Breast epithelium (tissue), 4 donors: ENCODE data around the gene C1QL1. TPM values are rescaled to one million over a fixed set of nuclear protein-coding genes. Genes with fewer than 3 reads are reported as not detected.
A peak's percentile ranks its signal among the peaks of the same experiment; 100 is the strongest.

Source experiments
- DNase-seq, 2 donors: peaks; one replicate each; pipeline ENCODE4 v3.0.0-alpha.2; 2019; ENCODE audit warnings: low spot score in 2 of 2
- H3K27ac ChIP-seq, 2 donors: fragments of 200-600 bp; sonication (generic) in 1 of 2; one replicate each; pipeline ENCODE4 v1.5.1; 2016 to 2019; ENCODE audit warnings: mild to moderate bottlenecking in 1 of 2
- H3K27me3 ChIP-seq, 2 donors: fragments of 200-600 bp; sonication (generic) in 1 of 2; one replicate each; pipeline versions ENCODE4 v1.5.1 to v1.6.0; 2017 to 2019; ENCODE audit warnings: control low read depth in 1 of 2, mild to moderate bottlenecking in 1 of 2
- H3K36me3 ChIP-seq: fragments of 200-600 bp; one replicate; pipeline ENCODE4 v1.5.1; 2019
- H3K4me1 ChIP-seq, 2 donors: fragments of 200-600 bp; sonication (generic); one replicate each; pipeline ENCODE4 v1.5.1; 2016 to 2019; ENCODE audit warnings: control low read depth in 1 of 2
- H3K4me3 ChIP-seq, 3 donors: fragments of 200-600 bp; sonication (generic); 1 replicate in 2 of 3; 2 replicates in 1 of 3; pipeline ENCODE4 v1.5.1; 2016 to 2019; ENCODE audit warnings: mild to moderate bottlenecking in 3 of 3, moderate library complexity in 2 of 3
- H3K9me3 ChIP-seq, 2 donors: fragments of 200-600 bp; sonication (generic) in 1 of 2; one replicate each; pipeline ENCODE4 v1.5.1; 2016 to 2019; ENCODE audit warnings: control low read depth in 1 of 2
- CTCF ChIP-seq, 3 donors: fragments of 450-650 bp; IDR thresholded peaks; one replicate each; pipeline ENCODE4 v1.5.1; 2016 to 2017; ENCODE audit warnings: antibody characterized with exemption in 3 of 3, mild to moderate bottlenecking in 3 of 3, moderate library complexity in 3 of 3
- POLR2A ChIP-seq: fragments of 450-650 bp; IDR thresholded peaks from one replicate; pipeline ENCODE4 v1.6.1; 2016; ENCODE audit warnings: antibody characterized with exemption, mild to moderate bottlenecking, moderate library complexity
- POLR2AphosphoS5 ChIP-seq, 3 donors: sonication (generic); formaldehyde crosslinking; IDR thresholded peaks; one replicate each; pipeline ENCODE4 v1.6.1; 2017; ENCODE audit warnings: antibody characterized with exemption in 3 of 3
- intact Hi-C: fragments of 100-400 bp; cut with DNase I; formaldehyde crosslinking; loops from one replicate; pipeline ENCODE4 v1.15.1; 2023; ENCODE audit warnings: low total_unique reads
- total RNA-seq, 3 donors: library from RNA; depleted of rRNA; stranded (reverse); fragments of >200 nt; gene quantifications; one replicate each; pipeline ENCODE4 v1.1.0, GENCODE V29; 2016

Gene C1QL1
- total RNA-seq, 3 donors from 2014 or later, result 0.98 to 7.2 TPM; not detected in 1

DNA sequence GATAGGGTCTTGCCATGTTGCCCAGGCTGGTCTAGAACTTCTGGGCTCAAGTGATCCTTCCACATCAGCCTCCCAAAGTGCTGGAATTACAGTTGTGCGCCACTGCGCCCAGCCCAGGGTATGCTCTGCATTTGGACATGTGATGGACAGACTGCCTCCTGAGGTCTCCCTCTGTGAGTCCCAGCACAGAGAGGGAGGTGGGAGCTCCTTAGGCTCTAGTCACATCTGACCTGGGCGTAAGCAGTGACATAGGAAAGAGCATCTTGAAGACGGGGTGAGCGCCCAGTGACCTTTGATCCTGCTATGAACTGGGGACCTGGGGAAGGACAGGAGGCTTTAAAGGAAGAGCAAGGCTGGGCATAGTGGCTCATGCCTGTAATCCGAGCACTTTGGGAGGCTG lies 50.6 kb downstream of the C1QL1 start:
- no peaks in the 10 kb centered on the region for H3K36me3 ChIP-seq
- intact Hi-C loops, result loop anchor here (5.0 to 10.0 kb wide), 2 partner anchors 105 to 187 kb away; no protein-coding TSS in a partner anchor
- TF ChIP-seq POLR2AphosphoS5 (IDR thresholded peaks at IDR 0.05) (no peak), POLR2A (no peak), CTCF (IDR thresholded peaks at IDR 0.05) (no peak)
- DNase-seq, result peak in 1 of 2 donors; percentile 34
- no peak overlapping the region for H3K4me3 ChIP-seq
- H3K27ac ChIP-seq, result peak overlapping the region; percentile 72 to 87
- H3K4me1 ChIP-seq, result peaks cover 0 to 10% of the 10 kb centered on the region in 2 donors
- H3K27me3 ChIP-seq, result no peaks in the 10 kb centered on the region
- H3K9me3 ChIP-seq, result no peaks in the 10 kb centered on the region

- no peaks in the 10 kb centered on the region for H3K36me3 ChIP-seq
- DNase-seq, result peak; percentile 65 to 84
- intact Hi-C loops, result loop anchor here (5.0 to 10.0 kb wide), 2 partner anchors 105 to 188 kb away; no protein-coding TSS in a partner anchor
- peak overlapping the region; percentile 87 for H3K27ac ChIP-seq
- no peak overlapping the region for H3K4me3 ChIP-seq
- H3K9me3 ChIP-seq, result no peaks in the 10 kb centered on the region
- peaks cover 0 to 10% of the 10 kb centered on the region in 2 donors for H3K4me1 ChIP-seq
- no peaks in the 10 kb centered on the region for H3K27me3 ChIP-seq
- no peak for TF ChIP-seq CTCF (IDR thresholded peaks at IDR 0.05)
- peak in 2 of 3 donors; percentile 38 to 47 for TF ChIP-seq POLR2AphosphoS5 (IDR thresholded peaks at IDR 0.05)
- no peak for TF ChIP-seq POLR2A
Measured at GRCh38 chr17:44916781-44917241, 51.3 kb downstream of the C1QL1 start.

DNA sequence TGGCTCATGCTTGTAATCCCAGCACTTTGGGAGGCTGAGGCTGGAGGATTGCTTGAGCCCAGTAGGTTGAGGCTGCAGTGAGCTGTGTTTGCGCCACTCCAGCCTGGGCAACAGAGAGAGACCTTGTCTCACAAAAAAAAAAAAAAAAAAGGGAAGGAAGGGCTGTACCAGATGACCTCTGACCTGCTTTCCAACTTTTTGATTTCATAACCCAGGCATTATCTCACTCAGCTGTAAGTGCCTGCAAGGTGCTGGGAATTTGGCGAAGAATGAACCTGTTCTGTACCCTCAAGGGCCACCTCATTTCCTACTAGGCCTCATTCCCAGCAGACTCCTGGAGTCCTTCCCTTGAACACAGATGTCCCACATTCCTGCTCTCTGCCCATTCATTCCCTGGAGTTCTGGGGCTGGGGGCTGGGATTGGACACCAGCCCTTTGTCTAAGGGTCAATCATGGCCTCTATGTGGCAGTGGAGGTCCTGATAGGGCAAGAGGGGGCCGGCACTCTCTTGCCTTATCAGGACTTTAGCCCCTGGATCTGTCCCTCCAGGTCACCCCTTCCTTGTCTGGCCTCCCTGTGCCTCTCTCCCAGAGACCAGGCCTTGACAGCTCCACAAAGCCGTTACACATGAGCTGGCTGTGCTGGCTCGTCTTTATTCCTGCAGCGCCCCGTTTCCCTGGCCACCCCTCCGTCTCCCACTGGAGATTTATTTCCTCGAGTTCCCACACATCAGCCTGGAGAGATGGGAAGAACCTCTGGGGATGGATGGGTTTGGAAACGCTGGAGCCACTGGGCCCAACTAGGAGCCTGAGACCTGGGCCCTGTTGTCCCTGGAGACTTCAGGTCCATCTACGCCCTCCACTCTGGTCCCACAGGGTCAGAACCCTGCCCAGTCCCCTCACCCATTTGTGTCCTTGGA lies 52.0 kb downstream of the C1QL1 start:
- Histone ChIP-seq H3K4me3 (no peak overlapping the region), H3K27ac (peak overlapping the region; percentile 87), H3K27me3 (no peaks in the 10 kb centered on the region), H3K9me3 (no peaks in the 10 kb centered on the region), H3K36me3 (no peaks in the 10 kb centered on the region), H3K4me1 (peaks cover 0 to 10% of the 10 kb centered on the region in 2 donors)
- TF ChIP-seq POLR2A (no peak), POLR2AphosphoS5 (IDR thresholded peaks at IDR 0.05) (no peak), CTCF (IDR thresholded peaks at IDR 0.05) (no peak)
- peak in 1 of 2 donors; percentile 42 for DNase-seq
- intact Hi-C loops, result loop anchor here (5.0 to 10.0 kb wide), 2 partner anchors 106 to 189 kb away; no protein-coding TSS in a partner anchor

DNA sequence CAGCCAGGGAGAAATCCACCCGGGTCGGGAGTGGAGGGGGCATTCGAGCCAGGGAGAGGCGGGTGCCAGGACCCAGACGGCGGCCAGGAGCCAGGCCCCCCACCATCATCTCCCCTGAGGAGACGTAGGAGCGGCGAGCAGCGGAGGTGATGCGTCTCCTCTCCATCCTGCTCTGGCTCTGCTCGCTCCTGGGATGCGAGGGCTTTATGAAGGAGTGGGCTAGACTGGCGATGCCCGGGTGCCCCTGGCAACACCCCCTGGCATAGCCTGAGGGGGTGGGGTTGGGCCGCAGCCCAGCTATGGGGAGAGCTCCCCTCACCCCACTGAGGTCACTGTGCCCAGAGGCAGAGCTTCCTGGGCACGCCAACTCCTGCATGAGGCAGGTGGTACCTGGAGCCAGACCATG lies 52.8 kb downstream of the C1QL1 start, which contains the start of gene GFAP:
GFAP (minus strand) TSS at position 180 of the 406 bp plus-strand sequence; CDS start at position 166, 14 bp downstream.
- H3K27ac ChIP-seq, result peak within 1 kb of the TSS; percentile 87
- peak in 1 of 2 donors; percentile 50 for DNase-seq
- TF ChIP-seq CTCF (IDR thresholded peaks at IDR 0.05), result no peak
- TF ChIP-seq POLR2AphosphoS5 (IDR thresholded peaks at IDR 0.05), result no peak
- no peak for TF ChIP-seq POLR2A

More for the DNA sequence above, 52.8 kb downstream of the C1QL1 start, which contains the start of gene GFAP:
- intact Hi-C loops, result loop anchor here (5.0 to 10.0 kb wide), 2 partner anchors 107 to 189 kb away; no protein-coding TSS in a partner anchor
- no peak within 1 kb of the TSS for H3K4me3 ChIP-seq
- H3K9me3 ChIP-seq, result no peaks in the 10 kb centered on the region
- H3K36me3 ChIP-seq, result no peaks in the 10 kb centered on the region
- H3K27me3 ChIP-seq, result no peaks in the 10 kb centered on the region
- H3K4me1 ChIP-seq, result peaks cover 0 to 10% of the 10 kb centered on the region in 2 donors
